ENCODE results near the gene CLDN6. TPM values are rescaled to one million over a fixed set of nuclear protein-coding genes. Genes with fewer than 3 reads are reported as not detected.

CLDN6 gene
- total and polyA plus RNA-seq, 2 experiments from 2014 or later, result 148 to 344 TPM

DNA sequence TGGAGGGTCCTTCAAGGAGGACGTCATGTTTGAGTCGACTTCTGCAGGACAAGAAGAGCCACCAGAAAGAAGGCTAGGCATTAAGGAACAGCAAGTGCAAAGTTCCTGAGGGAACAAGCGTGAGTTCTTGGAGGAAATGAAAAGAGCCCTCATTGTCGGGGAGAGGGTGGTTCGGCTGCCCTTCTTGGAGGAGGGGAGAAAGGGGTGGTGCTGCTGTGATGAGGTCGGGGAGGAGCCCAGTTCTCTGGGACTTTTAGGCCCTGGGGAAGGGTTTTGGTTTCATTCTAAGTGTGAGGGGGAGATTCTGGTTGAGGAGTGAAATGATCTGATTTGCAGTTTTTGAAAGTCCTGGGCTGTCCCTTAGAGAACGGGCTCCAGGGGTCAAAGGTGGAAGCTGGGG lies 14.6 kb upstream of the CLDN6 start:
- Histone ChIP-seq H3K27me3 (peaks cover 54% of the 10 kb centered on the region), H3K27ac (no peak overlapping the region), H3K36me3 (no peaks in the 10 kb centered on the region), H3K4me1 (ENCODE audit: low read depth) (peaks cover 3% of the 10 kb centered on the region), H3K4me3 (no peak overlapping the region), H3K9me3 (ENCODE audit: low read depth) (no peaks in the 10 kb centered on the region)
- TF ChIP-seq, protein P1, sequence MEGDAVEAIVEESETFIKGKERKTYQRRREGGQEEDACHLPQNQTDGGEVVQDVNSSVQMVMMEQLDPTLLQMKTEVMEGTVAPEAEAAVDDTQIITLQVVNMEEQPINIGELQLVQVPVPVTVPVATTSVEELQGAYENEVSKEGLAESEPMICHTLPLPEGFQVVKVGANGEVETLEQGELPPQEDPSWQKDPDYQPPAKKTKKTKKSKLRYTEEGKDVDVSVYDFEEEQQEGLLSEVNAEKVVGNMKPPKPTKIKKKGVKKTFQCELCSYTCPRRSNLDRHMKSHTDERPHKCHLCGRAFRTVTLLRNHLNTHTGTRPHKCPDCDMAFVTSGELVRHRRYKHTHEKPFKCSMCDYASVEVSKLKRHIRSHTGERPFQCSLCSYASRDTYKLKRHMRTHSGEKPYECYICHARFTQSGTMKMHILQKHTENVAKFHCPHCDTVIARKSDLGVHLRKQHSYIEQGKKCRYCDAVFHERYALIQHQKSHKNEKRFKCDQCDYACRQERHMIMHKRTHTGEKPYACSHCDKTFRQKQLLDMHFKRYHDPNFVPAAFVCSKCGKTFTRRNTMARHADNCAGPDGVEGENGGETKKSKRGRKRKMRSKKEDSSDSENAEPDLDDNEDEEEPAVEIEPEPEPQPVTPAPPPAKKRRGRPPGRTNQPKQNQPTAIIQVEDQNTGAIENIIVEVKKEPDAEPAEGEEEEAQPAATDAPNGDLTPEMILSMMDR (IDR thresholded peaks at IDR 0.05; ENCODE audit: low read depth, low read length), result no peak
- DNase-seq (ENCODE audit: low read depth in 1 of 2, low spot score in 1 of 2), result no peak

DNA sequence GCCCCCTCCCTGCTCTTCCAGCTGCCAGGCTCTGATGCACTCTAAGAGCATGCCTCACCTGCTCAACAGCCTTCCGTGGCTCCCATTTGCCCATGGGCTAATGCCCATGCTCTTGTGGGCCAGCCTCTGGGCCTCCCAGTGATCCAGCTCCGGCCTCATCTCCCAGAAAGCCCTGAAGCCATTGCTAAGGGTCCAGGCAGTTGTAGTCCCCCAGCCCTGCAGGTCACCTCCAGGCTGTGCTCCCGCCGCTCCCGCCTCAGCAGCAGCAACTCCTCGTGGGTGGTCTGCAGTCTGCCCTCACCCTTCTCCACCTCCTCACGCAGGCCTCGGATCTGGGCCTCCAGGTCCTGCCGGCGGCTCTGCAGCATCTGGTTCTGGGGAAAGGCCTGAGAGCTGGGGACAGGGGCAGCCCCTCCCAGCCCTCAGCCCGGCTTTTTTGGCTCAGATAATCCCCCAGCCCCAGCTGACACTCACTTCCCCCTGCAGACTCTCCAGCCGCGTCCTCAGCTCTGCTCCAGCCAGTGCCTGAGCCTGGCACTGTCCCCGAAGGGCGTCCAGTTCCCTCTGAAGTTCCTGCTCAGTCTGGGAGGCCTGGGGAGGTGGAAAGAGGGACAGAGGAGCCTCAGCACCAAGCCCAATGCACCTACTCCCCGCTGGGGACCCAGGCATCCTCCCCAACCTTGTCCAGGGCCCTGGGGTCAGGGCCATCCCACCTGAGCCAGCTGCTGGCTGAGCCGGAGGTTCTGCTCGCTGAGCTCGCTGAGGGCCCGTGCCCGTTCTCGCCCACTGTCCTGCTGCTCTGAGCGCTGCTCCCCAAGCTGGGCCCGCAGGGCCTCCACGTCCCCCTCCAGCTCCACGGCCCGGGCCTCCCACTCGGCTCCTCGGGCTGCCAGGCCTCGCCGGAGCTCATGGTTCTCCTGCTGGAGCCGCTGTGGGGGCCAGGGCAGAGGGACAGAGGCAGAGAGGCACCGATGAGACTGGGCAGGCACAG lies 12.5 kb upstream of the CLDN6 start:
- no peak overlapping the region for H3K4me3 ChIP-seq
- H3K36me3 ChIP-seq, result peaks cover 13% of the 10 kb centered on the region
- DNase-seq (ENCODE audit: low read depth in 1 of 2, low spot score in 1 of 2), result no peak
- TF ChIP-seq, protein P1 (IDR thresholded peaks at IDR 0.05; ENCODE audit: low read depth, low read length), result no peak
- peaks cover 3% of the 10 kb centered on the region for H3K4me1 ChIP-seq (ENCODE audit: low read depth)
- H3K27ac ChIP-seq, result no peak overlapping the region
- no peaks in the 10 kb centered on the region for H3K9me3 ChIP-seq (ENCODE audit: low read depth)
- H3K27me3 ChIP-seq, result peaks cover 33% of the 10 kb centered on the region

DNA sequence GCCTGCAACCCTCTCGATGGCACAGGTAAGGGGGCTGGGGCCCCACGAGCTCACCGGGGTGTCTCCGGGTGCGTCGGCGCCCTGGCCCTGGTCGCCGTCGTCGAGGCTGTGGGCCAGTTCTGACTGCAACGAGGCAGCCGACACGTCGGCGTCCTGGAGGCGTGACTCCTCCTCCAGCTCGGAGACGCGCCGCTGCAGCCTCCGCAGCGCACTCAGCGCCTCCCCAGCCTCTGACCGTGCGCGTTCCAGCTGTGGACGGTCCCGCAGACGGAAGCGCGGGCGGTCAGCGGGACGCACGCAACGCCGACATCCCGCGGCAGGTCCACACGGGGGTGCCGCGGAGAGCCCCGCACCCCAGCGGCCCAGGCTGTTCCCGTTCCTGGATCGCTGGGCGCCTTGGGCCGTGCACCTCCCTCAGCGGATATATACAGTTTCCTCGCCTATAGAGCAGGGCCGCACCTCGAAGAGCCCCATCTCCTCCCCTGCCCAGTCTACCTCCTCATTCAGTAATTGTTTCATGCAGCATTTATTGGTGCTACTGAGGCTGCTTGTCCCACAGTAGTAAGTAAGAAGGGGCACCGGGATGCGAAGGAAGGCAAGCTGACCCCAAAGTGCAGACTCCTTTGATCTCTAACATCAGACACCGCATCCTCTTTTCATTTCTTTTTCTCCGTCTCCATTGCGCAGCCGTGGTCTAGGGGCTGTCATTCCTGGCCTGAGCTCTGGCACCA lies 11.7 kb upstream of the CLDN6 start:
- peaks cover 24% of the 10 kb centered on the region for H3K27me3 ChIP-seq
- no peak overlapping the region for H3K27ac ChIP-seq
- peak in 1 of 2 donors; percentile 46 for DNase-seq (ENCODE audit: low read depth in 1 of 2, low spot score in 1 of 2)
- TF ChIP-seq, protein P1 (IDR thresholded peaks at IDR 0.05; ENCODE audit: low read depth, low read length), result no peak
- peaks cover 13% of the 10 kb centered on the region for H3K36me3 ChIP-seq
- no peaks in the 10 kb centered on the region for H3K9me3 ChIP-seq (ENCODE audit: low read depth)
- H3K4me3 ChIP-seq, result no peak overlapping the region
- H3K4me1 ChIP-seq (ENCODE audit: low read depth), result peaks cover 3% of the 10 kb centered on the region

DNA sequence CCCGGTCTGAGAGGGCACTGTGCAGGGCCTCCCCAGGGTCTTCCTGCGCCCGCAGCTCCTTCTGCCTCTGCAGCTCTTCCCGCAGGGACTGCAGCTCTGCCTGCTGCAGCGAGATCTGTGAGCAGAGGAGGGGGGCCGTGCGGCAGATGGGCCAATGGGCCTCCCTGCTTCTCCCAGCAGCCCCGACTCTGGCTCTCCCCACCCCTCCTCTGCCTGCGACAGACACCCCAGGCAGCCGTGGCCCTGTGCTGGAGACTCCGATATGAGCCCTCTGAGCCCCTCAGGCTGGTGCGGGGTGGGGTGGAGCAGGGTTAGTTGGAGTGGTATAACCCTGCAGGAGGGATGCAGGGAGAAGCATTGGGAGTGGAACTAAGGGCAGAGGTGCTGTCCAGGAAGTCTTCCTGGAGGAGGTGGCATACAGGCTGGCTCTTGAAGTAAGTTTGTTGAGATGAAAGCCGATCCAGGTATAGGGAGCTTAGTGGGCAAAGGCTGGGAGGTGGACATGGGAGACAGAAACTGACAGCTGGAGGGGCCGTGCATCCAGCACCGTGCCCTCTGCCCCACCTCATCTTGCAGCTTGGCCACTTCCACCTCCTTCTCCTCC lies 10.8 kb upstream of the CLDN6 start:
- Histone ChIP-seq H3K27me3 (peaks cover 16% of the 10 kb centered on the region), H3K9me3 (ENCODE audit: low read depth) (no peaks in the 10 kb centered on the region), H3K4me1 (ENCODE audit: low read depth) (peaks cover 3% of the 10 kb centered on the region), H3K4me3 (no peak overlapping the region), H3K36me3 (peaks cover 13% of the 10 kb centered on the region), H3K27ac (no peak overlapping the region)
- DNase-seq (ENCODE audit: low read depth in 1 of 2, low spot score in 1 of 2), result no peak
- TF ChIP-seq, protein P1 (IDR thresholded peaks at IDR 0.05; ENCODE audit: low read depth, low read length), result no peak

DNA sequence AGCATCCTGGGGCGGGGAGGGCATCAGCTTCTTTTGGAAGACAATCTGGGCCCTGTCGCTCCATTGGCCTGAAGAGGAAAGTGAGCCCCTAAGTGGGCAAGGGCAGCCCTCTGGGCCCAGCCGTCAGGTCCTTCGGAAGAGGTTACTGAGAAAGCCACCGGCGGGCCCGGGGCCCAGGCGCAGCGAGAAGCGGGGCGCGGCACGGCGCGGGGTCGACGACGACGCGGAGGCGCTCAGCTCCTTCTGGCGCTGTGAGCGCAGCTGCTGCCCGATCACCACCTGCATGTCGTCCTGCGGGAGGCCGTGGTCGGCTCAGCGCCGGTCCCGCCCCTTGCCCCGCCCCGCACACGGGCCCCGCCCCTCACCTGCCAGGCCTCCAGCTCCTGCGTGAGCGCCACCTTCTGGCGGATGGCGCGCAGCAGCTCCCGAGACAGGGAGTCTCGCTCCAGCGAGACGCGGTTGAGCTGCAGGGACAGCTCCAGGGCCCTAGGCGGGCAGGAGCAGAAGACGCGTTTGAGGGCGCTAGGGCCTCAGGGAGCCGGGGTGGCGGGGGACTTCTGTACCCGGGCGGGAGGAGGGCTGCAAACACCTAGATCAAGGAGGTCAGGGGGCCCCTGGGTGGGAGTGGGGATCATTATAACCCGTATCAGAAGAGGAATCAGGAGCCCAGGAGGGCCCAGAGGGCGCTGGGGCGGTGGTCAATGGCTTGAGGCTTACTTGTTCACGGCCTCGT lies 10.2 kb upstream of the CLDN6 start:
- TF ChIP-seq, protein P1 (IDR thresholded peaks at IDR 0.05; ENCODE audit: low read depth, low read length), result peak; percentile 63
- H3K9me3 ChIP-seq (ENCODE audit: low read depth), result no peaks in the 10 kb centered on the region
- peak; percentile 79 to 94 for DNase-seq (ENCODE audit: low read depth in 1 of 2, low spot score in 1 of 2)
- no peak overlapping the region for H3K4me3 ChIP-seq
- peaks cover 13% of the 10 kb centered on the region for H3K36me3 ChIP-seq
- peaks cover 6% of the 10 kb centered on the region for H3K4me1 ChIP-seq (ENCODE audit: low read depth)
- H3K27ac ChIP-seq, result no peak overlapping the region
- peaks cover 9% of the 10 kb centered on the region for H3K27me3 ChIP-seq

All from cardiac muscle cell (in vitro differentiated cells and primary cell).